ENCODE measurements around the gene CT83. TPM values are rescaled to one million over a fixed set of nuclear protein-coding genes. Genes with fewer than 3 reads are reported as not detected.

The CT83 gene, protein sequence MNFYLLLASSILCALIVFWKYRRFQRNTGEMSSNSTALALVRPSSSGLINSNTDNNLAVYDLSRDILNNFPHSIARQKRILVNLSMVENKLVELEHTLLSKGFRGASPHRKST
- total RNA-seq (2012; rRNA removed) (not detected in 2 replicates), polyA plus RNA-seq (2012; rRNA removed) (not detected in 2 replicates), Bru-seq, nascent RNA (not detected), BruChase-seq, experiment 1, labeled RNA remaining after a 6-hour chase (not detected), BruChase-seq, experiment 2, labeled RNA remaining after a 2-hour chase (not detected)
- not detected in 2 replicates for polyA plus RNA-seq (2012; cell fraction: cytosol; rRNA removed)
- not detected in 2 replicates for polyA plus RNA-seq (2012; cell fraction: nucleus; rRNA removed; ENCODE audit: low replicate concordance)
- long read RNA-seq, result 0 reads

DNA sequence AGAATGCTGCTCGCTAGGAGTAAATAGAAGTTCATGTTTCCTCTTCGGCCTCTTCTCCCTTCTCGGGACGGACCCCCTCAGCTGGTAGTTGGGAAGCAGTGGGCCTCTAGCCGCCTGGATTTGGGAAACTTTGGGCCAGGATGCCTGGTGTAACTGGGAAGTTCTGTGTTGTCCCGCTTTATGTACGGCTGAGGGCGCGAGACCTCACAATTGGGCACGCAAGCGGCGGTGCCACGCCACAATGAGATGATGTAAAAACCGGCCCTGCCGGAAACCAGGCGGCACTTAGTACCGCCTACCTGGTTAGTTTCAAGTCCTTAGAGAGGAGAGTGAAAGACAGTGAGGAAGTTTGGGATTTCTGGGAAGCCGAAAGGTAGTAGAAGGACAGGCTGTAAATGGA, at the start of gene CT83:
Gene CT83, minus strand, starts transcription at position 155 of the 400 bp plus-strand sequence. Its CDS starts 120 bp downstream, at position 35.
- Histone ChIP-seq H2AFZ (replicated peaks; ENCODE audit: low read length, poor library complexity) (no peak within 1 kb of the TSS), H3K56ac (ENCODE audit: extremely low read depth, insufficient read depth, low read length) (no peak within 1 kb of the TSS), H3K23ac (ENCODE audit: low read depth, low read length) (no peak within 1 kb of the TSS), H4K91ac (ENCODE audit: insufficient read depth, low read depth, low read length) (no peak within 1 kb of the TSS), H3K79me1 (ENCODE audit: low read depth in 1 of 2, low read length in 2 of 2) (no peaks in the 10 kb centered on the region), H3K14ac (replicated peaks; ENCODE audit: low read depth, low read length) (no peak within 1 kb of the TSS), H4K8ac (ENCODE audit: low read depth in 2 of 2, low read length in 2 of 2) (no peak within 1 kb of the TSS), H2BK20ac (ENCODE audit: low read depth, low read length) (no peak within 1 kb of the TSS), H3K4me2 (ENCODE audit: low read depth, low read length) (no peak within 1 kb of the TSS), H2AK5ac (ENCODE audit: low read depth, low read length) (no peak within 1 kb of the TSS), H3K4me1 (ENCODE audit: control insufficient read depth, insufficient read depth, low read length) (no peaks in the 10 kb centered on the region), H4K5ac (ENCODE audit: low read depth, low read length) (no peak within 1 kb of the TSS), H3K9me1 (ENCODE audit: insufficient read depth, low read length) (no peaks in the 10 kb centered on the region), H3K27me3 (ENCODE audit: control insufficient read depth, insufficient read depth, low read length) (no peaks in the 10 kb centered on the region), H3K4ac (ENCODE audit: low read depth, low read length) (no peak within 1 kb of the TSS), H3K9me3 (ENCODE audit: control insufficient read depth, insufficient read depth, low read length) (no peaks in the 10 kb centered on the region), H2BK5ac (ENCODE audit: low read depth, low read length, poor library complexity, severe bottlenecking) (no peak within 1 kb of the TSS), H4K20me1 (ENCODE audit: insufficient read depth, low read length) (no peaks in the 10 kb centered on the region), H2BK120ac (ENCODE audit: low read depth, low read length) (no peak within 1 kb of the TSS), H3K27ac (ENCODE audit: insufficient read depth, low read length) (no peak within 1 kb of the TSS), H3K18ac (ENCODE audit: low read depth, low read length) (no peak within 1 kb of the TSS), H2BK15ac (ENCODE audit: low read depth, low read length) (no peak within 1 kb of the TSS), H3K4me3 (ENCODE audit: insufficient read depth, low read depth, low read length) (no peak within 1 kb of the TSS), H2AK9ac (replicated peaks; ENCODE audit: low read depth, low read length, poor library complexity) (no peak within 1 kb of the TSS), H3K36me3 (ENCODE audit: control insufficient read depth, insufficient read depth, low read length) (no peaks in the 10 kb centered on the region), H3K9ac (ENCODE audit: low read depth, low read length) (no peak within 1 kb of the TSS)
- BruUV-seq (replicated peaks), result no TSS peak
- ChIA-PET POLR2A (ENCODE audit: unreplicated experiment) (no interaction called here), CTCF (no interaction called here)
- dilution Hi-C loops (cut with HindIII; ENCODE audit: low sequenced_read_pairs, unreplicated experiment) (no loop called here), in situ Hi-C loops (cut with MboI; ENCODE audit: low sequenced_read_pairs) (no loop called here), intact Hi-C loops (cut with micrococcal nuclease) (no loop called here)
- 64% methylated on average over 3 of the region's 18 CpGs; no CpG with 5 or more reads in 1 of the 2 experiments for WGBS, 2 experiments (ENCODE audit: extremely low coverage in 2 of 2, insufficient read length in 1 of 2)
- no peak for ATAC-seq (ENCODE audit: low read depth)
- DNase-seq, result no peak
- TF ChIP-seq RAD21 (IDR thresholded peaks at IDR 0.05; ENCODE audit: low read length) (no peak), CHD1 (IDR thresholded peaks at IDR 0.05; ENCODE audit: low read depth, low read length) (no peak), NFE2L2 (IDR thresholded peaks at IDR 0.05; ENCODE audit: low read depth, low read length) (no peak), CEBPB (IDR thresholded peaks at IDR 0.05; ENCODE audit: low read depth, low read length) (no peak), MXI1 (IDR thresholded peaks at IDR 0.05; ENCODE audit: borderline replicate concordance, low read depth, low read length) (no peak), MAFK (IDR thresholded peaks at IDR 0.05; ENCODE audit: low read depth, low read length) (no peak), BHLHE40 (IDR thresholded peaks at IDR 0.05; ENCODE audit: low read depth, low read length) (no peak)
